PFSK-1 (cell line): Measurements from ENCODE around the gene TRUB1.

ENCODE experiments used
- POLR2AphosphoS5 ChIP-seq: IDR thresholded peaks from 2 replicates; pipeline ENCODE4 v1.6.1; 2012; ENCODE audit warnings: low read depth, mild to moderate bottlenecking, control low read depth, low read length, moderate library complexity
- SIN3A ChIP-seq: IDR thresholded peaks from 2 replicates; pipeline ENCODE4 v1.6.1; 2012; ENCODE audit warnings: mild to moderate bottlenecking, low read length, moderate library complexity, borderline replicate concordance; ENCODE audit not compliant: insufficient read depth
- TAF1 ChIP-seq: IDR thresholded peaks from 2 replicates; pipeline ENCODE4 v1.6.1; 2012; ENCODE audit warnings: low read length, control low read depth, borderline replicate concordance; ENCODE audit not compliant: insufficient read depth

DNA sequence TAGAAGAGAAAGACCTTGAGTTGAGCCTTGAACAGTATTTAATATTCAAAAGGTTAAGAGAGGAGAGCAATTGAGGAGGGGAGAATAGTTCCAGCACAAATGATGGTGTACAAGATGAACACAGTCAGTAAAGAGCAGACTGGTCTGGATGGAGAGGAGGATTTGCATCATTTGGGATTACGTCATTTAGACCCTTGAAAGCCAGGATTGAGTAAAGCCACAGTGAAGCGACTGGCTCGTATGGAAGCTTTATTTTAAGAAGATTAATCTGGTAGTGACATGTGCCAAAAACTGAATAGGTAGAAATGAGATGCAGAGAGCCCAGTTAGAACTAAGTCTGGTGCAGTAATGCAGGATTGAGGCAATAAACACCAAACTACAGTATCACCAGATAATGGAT is 52.6 kb downstream of the TRUB1 start:
- TF ChIP-seq TAF1 (no peak), POLR2AphosphoS5 (no peak), SIN3A (no peak)
